AG04449 (cell line): Measurements from ENCODE around the gene NAV2.
A peak's percentile ranks its signal among the peaks of the same experiment; 100 is the strongest.

Source experiments
- CTCF ChIA-PET: fragments of 350-600 bp; formaldehyde crosslinking; extraction: SDS; loops from one replicate; lab custom pipeline; 2021; ENCODE audit warnings: antibody characterized with exemption; lab: Yijun Ruan, JAX
- POLR2A ChIA-PET: fragments of 400-600, 350-600 bp; formaldehyde crosslinking; extraction: SDS; loops from one replicate; lab custom pipeline; 2020; ENCODE audit warnings: antibody characterized with exemption, inconsistent platforms; lab: Yijun Ruan, JAX
- DNase-seq: peaks from one replicate; pipeline ENCODE4 v3.0.0-alpha.2; 2010; ENCODE audit warnings: low read depth, low spot score
- H3K4me3 ChIP-seq: 2 replicates; pipeline ENCODE4 v1.5.1; 2011; ENCODE audit warnings: low read depth, mild to moderate bottlenecking, control low read depth, low read length
- CTCF ChIP-seq: IDR thresholded peaks from one replicate; pipeline ENCODE4 v1.5.1; 2011; ENCODE audit warnings: mild to moderate bottlenecking, moderate library complexity, low read length, control low read depth, inconsistent platforms; ENCODE audit not compliant: insufficient read depth; ENCODE audit errors: missing control alignments

The NAV2 gene

GRCh38 chr11:20129665-20130064, 417.0 kb downstream of the NAV2 start:
- no peak for DNase-seq
- no peak overlapping the region for H3K4me3 ChIP-seq
- ChIA-PET POLR2A (no interaction called here), CTCF (interaction anchor here (0.8 to 6.4 kb wide), 24 partner anchors 8 to 1052 kb away, joined by 3 to 203 read pairs (median 19); no protein-coding TSS in a partner anchor)
- no peak for TF ChIP-seq CTCF

GRCh38 chr11:20131788-20132666, 419.4 kb downstream of the NAV2 start:
- H3K4me3 ChIP-seq, result peak overlapping the region; percentile 55
- DNase-seq, result no peak
- TF ChIP-seq CTCF, result peak; percentile 86
- POLR2A ChIA-PET, result interaction anchor here (0.6 kb wide), 1 partner anchor 168 kb away, joined by 3 read pairs; no protein-coding TSS in a partner anchor
- CTCF ChIA-PET, result interaction anchor here (0.6 to 8.4 kb wide), 65 partner anchors 8 to 575 kb away, joined by 3 to 226 read pairs (median 4); no protein-coding TSS in a partner anchor

GRCh38 chr11:20132667-20133039, 420.0 kb downstream of the NAV2 start:
- CTCF ChIA-PET, result interaction anchor here (0.5 to 8.4 kb wide), 57 partner anchors 11 to 575 kb away, joined by 3 to 226 read pairs (median 4); no protein-coding TSS in a partner anchor
- H3K4me3 ChIP-seq, result no peak overlapping the region
- POLR2A ChIA-PET, result no interaction called here
- no peak for DNase-seq
- no peak for TF ChIP-seq CTCF

- no peak overlapping the region for H3K4me3 ChIP-seq
- POLR2A ChIA-PET, result no interaction called here
- DNase-seq, result no peak
- CTCF ChIA-PET, result interaction anchor here (0.8 to 8.4 kb wide), 11 partner anchors 8 to 231 kb away, joined by 3 to 226 read pairs (median 22); no protein-coding TSS in a partner anchor
- no peak for TF ChIP-seq CTCF
Measured at GRCh38 chr11:20134991-20135736, 422.5 kb downstream of the NAV2 start.

GRCh38 chr11:20137637-20138036, 425.0 kb downstream of the NAV2 start:
- no peak overlapping the region for H3K4me3 ChIP-seq
- POLR2A ChIA-PET, result no interaction called here
- no peak for DNase-seq
- no peak for TF ChIP-seq CTCF
- CTCF ChIA-PET, result interaction anchor here (0.7 to 8.4 kb wide), 8 partner anchors 9 to 234 kb away, joined by 3 to 226 read pairs (median 10); no protein-coding TSS in a partner anchor
